Medulla oblongata (tissue), 1 donor: Measurements from ENCODE around the gene KIRREL3.

Experiments
- DNase-seq: peaks from one replicate; pipeline ENCODE4 v3.0.0-alpha.2; 2015; ENCODE audit errors: extremely low spot score

KIRREL3 gene

GRCh38 chr11:126423154-126423553, 577.4 kb downstream of the KIRREL3 start:
- DNase-seq = no peak

- no peak for DNase-seq
These were observed 578.1 kb downstream of the KIRREL3 start for GRCh38 chr11:126422446-126422845.

- DNase-seq = no peak
These were observed 579.3 kb downstream of the KIRREL3 start for GRCh38 chr11:126421271-126421671.

- no peak for DNase-seq
These were observed 579.8 kb downstream of the KIRREL3 start for GRCh38 chr11:126420698-126421256.

- peak; percentile 53 for DNase-seq
These were observed 580.5 kb downstream of the KIRREL3 start for GRCh38 chr11:126419801-126420697.

GRCh38 chr11:126418887-126419286, 581.7 kb downstream of the KIRREL3 start:
- DNase-seq = no peak

- no peak for DNase-seq
These were observed 583.3 kb downstream of the KIRREL3 start for GRCh38 chr11:126417091-126417862.

- DNase-seq = peak; percentile 81
These were observed 584.0 kb downstream of the KIRREL3 start for GRCh38 chr11:126416542-126417090.

GRCh38 chr11:126415669-126416420, 584.7 kb downstream of the KIRREL3 start:
- peak; percentile 63 for DNase-seq

GRCh38 chr11:126415128-126415527, 585.4 kb downstream of the KIRREL3 start:
- peak; percentile 81 for DNase-seq

- DNase-seq = no peak
These were observed 586.0 kb downstream of the KIRREL3 start for GRCh38 chr11:126414615-126415014.

GRCh38 chr11:126413843-126414405, 586.6 kb downstream of the KIRREL3 start:
- no peak for DNase-seq

GRCh38 chr11:126413426-126413825, 587.1 kb downstream of the KIRREL3 start:
- DNase-seq = no peak

- no peak for DNase-seq
These were observed 588.6 kb downstream of the KIRREL3 start for GRCh38 chr11:126411971-126412381.

- DNase-seq = no peak
These were observed 589.9 kb downstream of the KIRREL3 start for GRCh38 chr11:126410649-126411048.

- no peak for DNase-seq
These were observed 591.0 kb downstream of the KIRREL3 start for GRCh38 chr11:126409620-126409985.

- DNase-seq = no peak
These were observed 591.5 kb downstream of the KIRREL3 start for GRCh38 chr11:126408901-126409619.

GRCh38 chr11:126408496-126408895, 592.1 kb downstream of the KIRREL3 start:
- DNase-seq = no peak

GRCh38 chr11:126407682-126408288, 592.8 kb downstream of the KIRREL3 start:
- no peak for DNase-seq

- no peak for DNase-seq
These were observed 593.5 kb downstream of the KIRREL3 start for GRCh38 chr11:126407101-126407521.
